Natural killer cell treated with Interleukin-12 subunit alpha and Interleukin-12 subunit beta and Interleukin-15 and Interleukin-18, amount 100 ng/mL, for 72 hours (primary cell): ENCODE measurements around the gene ITSN1. TPM values are rescaled to one million over a fixed set of nuclear protein-coding genes. Genes with fewer than 3 reads are reported as not detected.
"Not testable (repeated sequence)": the region's sequence is repeated elsewhere in the genome, so short reads cannot be mapped to it uniquely, and the experiment has no call there.

Experiments used
- ATAC-seq, 2 donors: fragments of 150-1000 bp; cut with Tn5 transposase in 1 of 2; sonication (Bioruptor Pico), chemical (Tn5 transposase) in 1 of 2; 2 replicates each; pipeline ENCODE4 v1.10.0; 2021
- DNase-seq: peaks from one replicate; pipeline ENCODE4 v3.0.0; 2022; ENCODE audit warnings: low spot score
- H3K27ac Mint-ChIP-seq, 2 donors: 1 replicate in 1 of 2; 2 replicates in 1 of 2; pipeline ENCODE4 v1.8.0; 2022; ENCODE audit warnings: mixed read lengths in 2 of 2, mild to moderate bottlenecking in 1 of 2, moderate library complexity in 1 of 2
- H3K27me3 Mint-ChIP-seq, 2 donors: 1 replicate in 1 of 2; 2 replicates in 1 of 2; pipeline ENCODE4 v1.8.0; 2022; ENCODE audit warnings: mixed read lengths in 2 of 2
- H3K36me3 Mint-ChIP-seq: one replicate; pipeline ENCODE4 v1.8.0; 2022; ENCODE audit warnings: mixed read lengths
- H3K4me1 Mint-ChIP-seq, 2 donors: 1 replicate in 1 of 2; 2 replicates in 1 of 2; pipeline ENCODE4 v1.8.0; 2022; ENCODE audit warnings: low read depth in 2 of 2, mixed read lengths in 2 of 2, mild to moderate bottlenecking in 1 of 2
- H3K4me3 Mint-ChIP-seq: one replicate; pipeline ENCODE4 v1.8.0; 2022; ENCODE audit warnings: mixed read lengths
- H3K9me3 Mint-ChIP-seq: 2 replicates; pipeline ENCODE4 v1.8.0; 2022; ENCODE audit warnings: mixed read lengths
- total RNA-seq, 2 donors: library from RNA; stranded (reverse); gene quantifications; one replicate each; pipeline ENCODE4 v1.2.3, GENCODE V29; 2022

ITSN1 gene
- total RNA-seq, 2 donors from 2014 or later: 4.0 to 8.1 TPM

DNA sequence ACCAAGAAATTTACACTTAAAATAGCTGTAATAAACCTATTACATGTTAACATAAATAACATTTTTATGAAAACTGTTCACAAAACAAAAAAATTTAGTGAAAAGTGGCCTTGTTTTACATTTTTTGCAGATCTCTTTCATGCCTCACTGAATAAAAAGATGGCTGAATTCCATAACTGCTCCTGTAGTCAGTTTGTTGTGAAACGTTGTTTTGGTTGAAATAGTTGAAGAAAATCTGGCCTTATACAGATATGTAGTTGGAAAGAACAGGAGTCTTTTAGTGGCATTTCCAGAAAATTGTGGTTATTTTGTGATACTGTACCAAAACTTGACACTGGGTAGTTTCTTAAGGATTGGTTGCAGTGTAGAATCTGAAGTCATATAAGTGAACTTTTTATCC lies 18.1 kb downstream of the ITSN1 start:
- no peaks in the 10 kb centered on the region for H3K9me3 Mint-ChIP-seq
- H3K27me3 Mint-ChIP-seq: peaks cover 7 to 16% of the 10 kb centered on the region in 2 donors
- no peak overlapping the region for H3K27ac Mint-ChIP-seq
- ATAC-seq (no peak), DNase-seq (no peak)
- no peaks in the 10 kb centered on the region for H3K4me1 Mint-ChIP-seq
- no peaks in the 10 kb centered on the region for H3K36me3 Mint-ChIP-seq
- no peak overlapping the region for H3K4me3 Mint-ChIP-seq

- Mint-ChIP-seq H3K27ac (no peak overlapping the region), H3K27me3 (peaks cover 5 to 9% of the 10 kb centered on the region in 2 donors), H3K36me3 (no peaks in the 10 kb centered on the region), H3K4me3 (no peak overlapping the region), H3K9me3 (no peaks in the 10 kb centered on the region), H3K4me1 (no peaks in the 10 kb centered on the region)
- ATAC-seq: no peak
- no peak for DNase-seq
These were observed 18.8 kb downstream of the ITSN1 start for GRCh38 chr21:33661146-33661545.

DNA sequence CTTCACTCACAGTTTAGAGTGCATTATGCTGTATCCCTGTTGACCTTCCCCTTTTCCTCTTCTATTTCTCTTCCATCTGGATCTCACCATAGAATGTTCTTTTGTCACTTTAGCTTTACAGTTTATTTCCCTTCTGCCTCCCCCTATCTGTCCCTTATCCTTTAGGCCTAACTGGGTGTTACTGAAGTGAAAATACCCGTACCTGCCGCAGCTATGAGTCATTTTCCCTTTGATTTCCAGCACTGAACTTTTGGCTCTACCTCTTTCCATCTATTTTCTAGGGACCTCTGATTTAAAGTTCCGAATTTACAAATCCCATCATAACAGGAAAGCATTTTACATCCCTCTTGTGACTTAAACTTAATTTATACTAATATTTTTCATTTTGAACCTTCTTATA lies 19.7 kb downstream of the ITSN1 start:
- no peaks in the 10 kb centered on the region for H3K9me3 Mint-ChIP-seq
- DNase-seq (no peak), ATAC-seq (no peak)
- peaks cover 5 to 8% of the 10 kb centered on the region in 2 donors for H3K27me3 Mint-ChIP-seq
- no peaks in the 10 kb centered on the region for H3K36me3 Mint-ChIP-seq
- H3K27ac Mint-ChIP-seq: no peak overlapping the region
- H3K4me3 Mint-ChIP-seq: no peak overlapping the region
- H3K4me1 Mint-ChIP-seq: no peaks in the 10 kb centered on the region

- Mint-ChIP-seq H3K4me1 (no peaks in the 10 kb centered on the region), H3K27ac (no peak overlapping the region), H3K36me3 (no peaks in the 10 kb centered on the region), H3K27me3 (peaks cover 0 to 8% of the 10 kb centered on the region in 2 donors), H3K4me3 (no peak overlapping the region), H3K9me3 (no peaks in the 10 kb centered on the region)
- ATAC-seq (no peak), DNase-seq (no peak)
These were observed 20.9 kb downstream of the ITSN1 start for GRCh38 chr21:33663241-33663640.

DNA sequence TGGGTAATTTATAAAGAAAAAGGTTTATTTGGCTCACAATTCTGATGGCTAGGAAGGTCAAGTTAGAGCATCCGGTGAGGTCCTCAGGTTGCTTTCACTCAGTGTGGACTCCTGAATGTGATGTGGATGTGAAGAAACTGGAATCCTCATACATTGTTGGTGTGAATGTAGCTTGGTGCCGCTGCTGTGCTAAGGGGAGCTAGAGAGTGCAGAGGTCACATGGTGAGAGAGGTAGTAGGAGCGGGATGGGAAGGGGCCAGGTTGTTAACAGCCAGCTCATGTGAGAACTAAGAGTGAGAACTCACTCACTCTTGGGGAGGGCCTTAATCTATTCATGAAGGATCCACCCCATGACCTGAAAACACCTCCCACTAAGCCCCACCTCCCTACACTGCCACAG lies 21.8 kb downstream of the ITSN1 start:
- no peaks in the 10 kb centered on the region for H3K9me3 Mint-ChIP-seq
- no peak for ATAC-seq

GRCh38 chr21:33666153-33666552 lies 23.9 kb downstream of the ITSN1 start:
- ATAC-seq (no peak), DNase-seq (no peak)
- Mint-ChIP-seq H3K36me3 (no peaks in the 10 kb centered on the region), H3K4me3 (no peak overlapping the region), H3K4me1 (no peaks in the 10 kb centered on the region), H3K27ac (no peak overlapping the region), H3K27me3 (peaks cover 0 to 4% of the 10 kb centered on the region in 2 donors), H3K9me3 (no peaks in the 10 kb centered on the region)

More for the DNA sequence above, 21.8 kb downstream of the ITSN1 start:
- Mint-ChIP-seq H3K4me3 (no peak overlapping the region), H3K27me3 (peaks cover 0 to 8% of the 10 kb centered on the region in 2 donors), H3K36me3 (no peaks in the 10 kb centered on the region), H3K27ac (no peak overlapping the region), H3K4me1 (no peaks in the 10 kb centered on the region)
- no peak for DNase-seq

GRCh38 chr21:33667636-33668035 lies 25.3 kb downstream of the ITSN1 start:
- DNase-seq (no peak), ATAC-seq (no peak)
- H3K4me1 Mint-ChIP-seq: no peaks in the 10 kb centered on the region
- H3K36me3 Mint-ChIP-seq: no peaks in the 10 kb centered on the region
- H3K27me3 Mint-ChIP-seq: peaks cover 0 to 4% of the 10 kb centered on the region in 2 donors
- no peak overlapping the region for H3K27ac Mint-ChIP-seq
- H3K4me3 Mint-ChIP-seq: no peak overlapping the region
- H3K9me3 Mint-ChIP-seq: no peaks in the 10 kb centered on the region

DNA sequence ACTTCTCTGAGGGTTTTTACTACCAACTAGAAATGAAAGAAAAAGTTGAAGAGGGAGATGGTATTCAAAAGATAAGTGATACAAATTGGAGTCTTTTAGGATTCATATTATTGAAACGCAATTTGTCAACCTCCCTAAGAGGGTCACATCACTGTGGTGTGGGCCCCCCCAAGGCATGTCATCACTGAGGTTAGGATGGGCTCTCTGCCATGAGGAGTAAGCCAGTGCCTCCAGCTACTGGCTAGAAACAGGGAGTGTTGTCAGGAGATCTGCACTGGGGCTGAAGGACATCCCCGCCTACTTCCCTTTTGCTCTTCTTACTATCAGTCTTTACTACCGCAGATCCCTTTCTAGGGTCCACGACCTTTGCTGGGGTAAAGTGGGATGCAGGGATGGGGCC lies 25.9 kb downstream of the ITSN1 start:
- no peak for DNase-seq
- ATAC-seq: no peak
- Mint-ChIP-seq H3K27ac (no peak overlapping the region), H3K4me1 (no peaks in the 10 kb centered on the region), H3K36me3 (no peaks in the 10 kb centered on the region), H3K4me3 (no peak overlapping the region), H3K9me3 (no peaks in the 10 kb centered on the region), H3K27me3 (peaks cover 0 to 6% of the 10 kb centered on the region in 2 donors)

DNA sequence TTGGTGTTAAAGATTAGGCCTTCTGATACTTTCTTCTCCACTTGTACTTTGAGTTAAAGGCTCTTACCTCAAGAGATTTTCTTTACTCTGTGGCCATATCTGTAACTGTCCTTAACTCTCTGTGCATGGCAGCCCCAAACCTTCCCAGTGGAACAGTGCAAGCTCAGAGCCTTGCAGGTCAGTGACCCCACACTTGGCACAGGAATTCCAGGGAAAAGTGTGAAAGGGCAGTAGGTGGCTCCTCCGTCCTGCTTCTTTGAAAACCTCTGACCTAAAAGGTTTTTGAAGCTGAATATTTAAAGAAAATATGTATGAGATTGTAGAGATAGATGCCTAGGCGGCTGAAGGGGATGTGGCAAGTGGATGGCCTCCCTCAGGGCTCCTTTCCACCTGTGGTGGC lies 26.3 kb downstream of the ITSN1 start:
- Mint-ChIP-seq H3K27ac (no peak overlapping the region), H3K4me1 (no peaks in the 10 kb centered on the region), H3K4me3 (no peak overlapping the region), H3K9me3 (no peaks in the 10 kb centered on the region), H3K27me3 (peaks cover 0 to 8% of the 10 kb centered on the region in 2 donors), H3K36me3 (no peaks in the 10 kb centered on the region)
- no peak for DNase-seq
- ATAC-seq: no peak

GRCh38 chr21:33670076-33670978 lies 28.0 kb downstream of the ITSN1 start:
- ATAC-seq (no peak), DNase-seq (no peak)
- H3K4me3 Mint-ChIP-seq: no peak overlapping the region
- H3K27me3 Mint-ChIP-seq: peaks cover 0 to 8% of the 10 kb centered on the region in 2 donors
- no peaks in the 10 kb centered on the region for H3K4me1 Mint-ChIP-seq
- H3K27ac Mint-ChIP-seq: no peak overlapping the region
- H3K9me3 Mint-ChIP-seq: no peaks in the 10 kb centered on the region
- no peaks in the 10 kb centered on the region for H3K36me3 Mint-ChIP-seq

DNA sequence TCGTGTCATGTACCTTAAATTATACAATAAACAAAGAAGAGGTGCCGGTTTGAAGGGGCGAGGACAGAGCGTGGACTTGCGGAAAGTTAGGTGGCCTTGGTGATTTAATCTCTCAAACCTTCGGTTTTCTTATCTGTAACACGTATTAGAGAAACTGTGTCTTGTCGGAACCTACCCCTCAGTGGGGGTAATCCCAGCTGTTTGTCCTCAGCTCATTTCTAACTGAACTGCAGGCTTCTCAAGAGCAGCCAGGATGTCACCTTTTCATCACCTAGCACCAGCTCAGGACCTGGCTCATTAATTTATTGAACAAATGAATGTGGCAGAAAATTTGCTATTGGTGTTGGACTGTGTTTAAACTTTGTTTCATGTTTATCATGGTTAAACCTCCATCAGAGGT lies 31.2 kb downstream of the ITSN1 start:
- DNase-seq (no peak), ATAC-seq (no peak)
- Mint-ChIP-seq H3K27me3 (peaks cover 9 to 13% of the 10 kb centered on the region in 2 donors), H3K4me1 (no peaks in the 10 kb centered on the region), H3K9me3 (no peaks in the 10 kb centered on the region), H3K4me3 (no peak overlapping the region), H3K36me3 (no peaks in the 10 kb centered on the region), H3K27ac (no peak overlapping the region)

DNA sequence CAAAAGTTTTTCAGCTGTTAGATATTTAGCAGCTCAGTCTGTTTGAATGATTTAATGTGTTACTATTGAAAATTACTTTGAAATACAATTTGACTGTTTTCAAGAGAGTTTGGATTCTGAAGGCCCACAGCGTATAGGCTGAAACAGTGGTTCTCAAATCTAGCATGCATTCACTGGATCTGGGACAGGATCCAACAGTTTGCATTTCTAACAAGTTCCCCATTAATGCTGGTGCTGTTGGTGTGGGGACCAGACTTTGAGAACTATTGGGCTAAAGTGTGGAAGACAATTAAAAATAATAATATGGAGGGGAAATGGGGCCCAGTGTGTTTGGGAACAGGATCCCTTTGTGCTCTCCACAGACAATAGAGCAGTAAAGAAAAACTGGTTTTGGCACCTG lies 31.9 kb downstream of the ITSN1 start:
- Mint-ChIP-seq H3K36me3 (no peaks in the 10 kb centered on the region), H3K27me3 (peaks cover 9 to 13% of the 10 kb centered on the region in 2 donors), H3K4me1 (no peaks in the 10 kb centered on the region), H3K4me3 (no peak overlapping the region), H3K27ac (no peak overlapping the region), H3K9me3 (no peaks in the 10 kb centered on the region)
- ATAC-seq (no peak), DNase-seq (no peak)

DNA sequence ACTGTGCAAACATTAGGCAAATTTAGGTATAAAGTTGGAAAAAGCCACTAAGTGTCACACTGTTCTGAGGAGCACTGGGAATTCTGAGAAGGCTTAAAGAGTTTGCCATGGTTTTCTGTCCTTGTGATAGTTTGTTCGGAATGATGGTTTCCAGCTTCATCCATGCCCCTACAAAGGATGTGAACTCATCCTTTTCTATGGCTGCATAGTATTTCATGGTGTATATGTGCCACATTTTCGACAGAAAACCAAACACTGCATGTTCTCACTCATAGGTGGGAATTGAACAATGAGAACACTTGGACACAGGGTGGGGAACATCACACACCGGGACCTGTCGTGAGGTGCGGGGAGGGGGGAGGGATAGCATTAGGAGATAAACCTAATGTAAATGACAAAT lies 34.4 kb downstream of the ITSN1 start:
- H3K27ac Mint-ChIP-seq, H3K27me3 Mint-ChIP-seq, H3K36me3 Mint-ChIP-seq, H3K4me3 Mint-ChIP-seq, ATAC-seq, H3K9me3 Mint-ChIP-seq, DNase-seq, H3K4me1 Mint-ChIP-seq: not testable (repeated sequence)

DNA sequence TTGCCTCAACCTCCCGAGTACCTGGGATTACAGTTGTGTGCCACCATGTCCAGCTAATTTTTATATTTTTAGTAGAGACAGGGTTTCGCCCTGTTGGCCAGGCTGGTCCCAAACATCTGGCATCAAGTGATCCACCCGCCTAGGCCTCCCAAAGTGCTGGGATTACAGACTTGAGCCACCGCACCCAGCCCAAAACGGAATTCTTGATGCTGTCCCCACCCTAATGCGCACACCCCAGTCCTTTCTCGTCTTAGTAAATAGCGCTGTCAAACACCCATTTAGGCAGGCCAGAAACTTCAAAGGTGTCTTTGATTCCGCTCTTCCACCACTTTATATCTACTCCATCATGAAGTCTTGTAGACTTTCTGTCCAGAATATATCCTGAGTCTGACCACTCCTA lies 35.1 kb downstream of the ITSN1 start:
- Mint-ChIP-seq H3K36me3 (no peaks in the 10 kb centered on the region), H3K4me3 (no peak overlapping the region), H3K4me1 (no peaks in the 10 kb centered on the region), H3K27ac (no peak overlapping the region), H3K9me3 (no peaks in the 10 kb centered on the region), H3K27me3 (peaks cover 9% of the 10 kb centered on the region in 2 donors)
- DNase-seq (no peak), ATAC-seq (no peak)

DNA sequence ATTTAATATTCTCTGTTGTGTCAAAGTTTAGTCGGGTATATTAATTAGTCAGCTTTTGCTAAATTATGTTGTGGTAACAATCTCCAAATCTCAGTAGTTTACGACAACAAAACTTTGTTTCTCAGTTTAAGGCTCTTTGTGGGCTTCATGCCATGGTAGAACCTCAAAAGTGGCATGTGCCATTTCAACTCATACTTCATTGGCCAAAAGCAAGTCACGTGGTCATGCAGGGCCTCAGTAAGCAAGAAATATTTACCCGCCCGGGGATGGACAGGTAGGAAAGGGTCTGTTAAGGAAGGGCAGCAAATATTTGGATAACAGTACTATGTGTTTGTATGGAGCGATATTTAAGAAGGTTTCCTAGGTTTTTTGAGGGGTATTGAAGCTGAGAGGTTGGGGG lies 38.6 kb downstream of the ITSN1 start:
- peaks cover 12 to 19% of the 10 kb centered on the region in 2 donors for H3K27me3 Mint-ChIP-seq
- no peak overlapping the region for H3K27ac Mint-ChIP-seq
- H3K4me3 Mint-ChIP-seq: no peak overlapping the region
- H3K9me3 Mint-ChIP-seq: no peaks in the 10 kb centered on the region
- ATAC-seq (no peak), DNase-seq (no peak)
- H3K36me3 Mint-ChIP-seq: no peaks in the 10 kb centered on the region
- no peaks in the 10 kb centered on the region for H3K4me1 Mint-ChIP-seq
